Lung (tissue), 12 donors: ENCODE results near the gene MED28. TPM values are rescaled to one million over a fixed set of nuclear protein-coding genes. Genes with fewer than 3 reads are reported as not detected.

ENCODE experiments used
- ATAC-seq: fragments of 200-7000 bp; cut with Tn5 transposase; one replicate; pipeline ENCODE4 v1.9.1; 2020; ENCODE audit warnings: moderate number of reproducible peaks; ENCODE audit not compliant: insufficient read depth, low FRiP score
- DNase-seq, 3 donors: peaks; one replicate each; pipeline ENCODE4 v3.0.0-alpha.2; 2013 to 2017
- H3K27ac ChIP-seq, 2 donors: one replicate each; pipeline ENCODE4 v1.5.1; 2013; ENCODE audit warnings: mild to moderate bottlenecking in 2 of 2, moderate library complexity in 2 of 2, control low read depth in 1 of 2, inconsistent platforms in 1 of 2, low read depth in 1 of 2, low read length in 1 of 2
- H3K27me3 ChIP-seq, 3 donors: one replicate each; pipeline ENCODE4 v1.5.1; 2013; ENCODE audit warnings: low read length in 2 of 3; ENCODE audit not compliant: control insufficient read depth in 3 of 3, insufficient read depth in 3 of 3
- H3K36me3 ChIP-seq, 4 donors: one replicate each; pipeline ENCODE4 v1.5.1; 2013; ENCODE audit warnings: low read length in 4 of 4, mild to moderate bottlenecking in 1 of 4, moderate library complexity in 1 of 4; ENCODE audit not compliant: control insufficient read depth in 4 of 4, insufficient read depth in 4 of 4
- H3K4me1 ChIP-seq, 5 donors: one replicate each; pipeline ENCODE4 v1.5.1; 2013; ENCODE audit warnings: low read length in 5 of 5, mild to moderate bottlenecking in 2 of 5, moderate library complexity in 1 of 5; ENCODE audit not compliant: control insufficient read depth in 5 of 5, insufficient read depth in 5 of 5
- H3K4me3 ChIP-seq: one replicate; pipeline ENCODE4 v1.5.1; 2013; ENCODE audit warnings: mild to moderate bottlenecking, control low read depth, moderate library complexity
- H3K9ac ChIP-seq, 2 donors: one replicate each; pipeline ENCODE4 v1.5.1; 2013; ENCODE audit warnings: low read length in 2 of 2, control low read depth in 1 of 2; ENCODE audit not compliant: insufficient read depth in 1 of 2
- H3K9me3 ChIP-seq, 4 donors: one replicate each; pipeline ENCODE4 v1.5.1; 2013; ENCODE audit warnings: low read length in 3 of 4, mild to moderate bottlenecking in 1 of 4, moderate library complexity in 1 of 4; ENCODE audit not compliant: control insufficient read depth in 4 of 4, insufficient read depth in 3 of 4
- WGBS, 2 donors: extraction: QIAGEN DNeasy Blood & Tissue Kit; methylation state at CpG; one replicate each; pipeline ENCODE4 v1.1.7; 2013; 5-methylcytosine and 5-hydroxymethylcytosine counted together
- polyA plus RNA-seq, 2 donors: library from polyadenylated mRNA; stranded (reverse); fragments of 200-250 nt; gene quantifications; one replicate each; pipeline ENCODE4 v1.2.1, GENCODE V29; 2013
- total RNA-seq, 2 donors: library from RNA; depleted of rRNA in 1 of 2; stranded (reverse); fragments of >200 nt in 1 of 2; gene quantifications; one replicate each; pipeline ENCODE4 v1.2.1, GENCODE V29; 2014 to 2021
- TF ChIP-seq, protein P1 (sequence below): IDR thresholded peaks from 2 replicates; pipeline ENCODE4 v1.5.1; 2012; ENCODE audit warnings: mild to moderate bottlenecking; ENCODE audit errors: control extremely low read depth, extremely low read depth
- donor health status: control.
- donor health status: control.
- donor health status: Bipolar disorder and iron deficiency.
- donor health status: healthy.
- donor health status: DM: yes; HTN: yes; CAD: no.

Gene MED28
- total and polyA plus RNA-seq, 4 donors, result 10.8 to 45.9 (median 33.1) TPM

DNA sequence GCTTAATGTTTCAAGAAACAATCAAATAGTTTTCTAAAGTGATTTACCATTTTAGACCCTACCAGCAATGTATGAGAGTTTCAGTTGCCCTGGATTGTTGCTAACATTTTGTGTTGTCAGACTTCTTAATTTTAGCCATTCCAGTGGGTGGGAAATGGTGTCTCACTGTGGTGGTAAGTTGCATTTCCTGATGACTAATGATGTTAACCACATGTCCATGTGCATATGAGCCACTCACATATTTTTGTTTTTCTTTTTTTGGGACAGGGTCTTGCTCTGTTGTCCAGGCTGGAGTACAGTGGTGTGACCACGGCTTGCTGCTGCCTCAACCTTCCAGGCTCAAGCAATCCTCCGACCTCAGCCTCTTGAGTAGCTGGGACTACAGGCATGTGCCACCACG lies 48.3 kb downstream of the MED28 start:
- no peak for ATAC-seq
- no peaks in the 10 kb centered on the region for H3K27me3 ChIP-seq
- H3K27ac ChIP-seq, result no peak overlapping the region
- no peak overlapping the region for H3K4me3 ChIP-seq
- H3K9me3 ChIP-seq, result no peaks in the 10 kb centered on the region
- WGBS, 2 donors, result 91 to 94% methylated on average over 3 of the region's 3 CpGs
- no peak overlapping the region for H3K9ac ChIP-seq
- TF ChIP-seq, protein P1, sequence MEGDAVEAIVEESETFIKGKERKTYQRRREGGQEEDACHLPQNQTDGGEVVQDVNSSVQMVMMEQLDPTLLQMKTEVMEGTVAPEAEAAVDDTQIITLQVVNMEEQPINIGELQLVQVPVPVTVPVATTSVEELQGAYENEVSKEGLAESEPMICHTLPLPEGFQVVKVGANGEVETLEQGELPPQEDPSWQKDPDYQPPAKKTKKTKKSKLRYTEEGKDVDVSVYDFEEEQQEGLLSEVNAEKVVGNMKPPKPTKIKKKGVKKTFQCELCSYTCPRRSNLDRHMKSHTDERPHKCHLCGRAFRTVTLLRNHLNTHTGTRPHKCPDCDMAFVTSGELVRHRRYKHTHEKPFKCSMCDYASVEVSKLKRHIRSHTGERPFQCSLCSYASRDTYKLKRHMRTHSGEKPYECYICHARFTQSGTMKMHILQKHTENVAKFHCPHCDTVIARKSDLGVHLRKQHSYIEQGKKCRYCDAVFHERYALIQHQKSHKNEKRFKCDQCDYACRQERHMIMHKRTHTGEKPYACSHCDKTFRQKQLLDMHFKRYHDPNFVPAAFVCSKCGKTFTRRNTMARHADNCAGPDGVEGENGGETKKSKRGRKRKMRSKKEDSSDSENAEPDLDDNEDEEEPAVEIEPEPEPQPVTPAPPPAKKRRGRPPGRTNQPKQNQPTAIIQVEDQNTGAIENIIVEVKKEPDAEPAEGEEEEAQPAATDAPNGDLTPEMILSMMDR, result no peak
- DNase-seq, result no peak
- H3K4me1 ChIP-seq, result no peaks in the 10 kb centered on the region
- H3K36me3 ChIP-seq, result no peaks in the 10 kb centered on the region

DNA sequence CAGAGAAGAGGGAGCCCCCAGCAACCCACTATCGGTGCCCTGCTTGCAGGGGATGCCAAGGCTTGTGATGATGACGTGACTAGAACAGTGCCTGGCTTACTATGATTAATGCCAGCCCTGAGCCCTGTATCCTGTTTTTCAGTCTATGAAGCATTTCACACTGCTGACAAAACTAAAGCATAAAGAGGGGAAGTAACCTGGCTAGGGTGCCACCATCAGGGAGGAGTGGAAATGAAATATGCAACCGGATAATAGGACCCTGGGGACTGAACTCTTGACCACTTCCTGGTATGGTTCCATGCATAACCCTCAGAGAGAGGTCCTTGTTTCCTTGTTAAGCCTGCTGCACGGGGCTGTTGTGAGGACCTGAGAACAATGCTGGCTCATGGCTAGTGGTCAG lies 50.3 kb downstream of the MED28 start:
- no peak for ATAC-seq
- Histone ChIP-seq H3K27me3 (no peaks in the 10 kb centered on the region), H3K27ac (no peak overlapping the region), H3K9me3 (no peaks in the 10 kb centered on the region), H3K9ac (no peak overlapping the region), H3K4me3 (no peak overlapping the region), H3K36me3 (no peaks in the 10 kb centered on the region), H3K4me1 (no peaks in the 10 kb centered on the region)
- TF ChIP-seq, protein P1, result no peak
- 21 to 40% methylated on average over 4 of the region's 4 CpGs for WGBS, 2 donors
- DNase-seq, result peak in 2 of 3 donors; percentile 1 to 14

DNA sequence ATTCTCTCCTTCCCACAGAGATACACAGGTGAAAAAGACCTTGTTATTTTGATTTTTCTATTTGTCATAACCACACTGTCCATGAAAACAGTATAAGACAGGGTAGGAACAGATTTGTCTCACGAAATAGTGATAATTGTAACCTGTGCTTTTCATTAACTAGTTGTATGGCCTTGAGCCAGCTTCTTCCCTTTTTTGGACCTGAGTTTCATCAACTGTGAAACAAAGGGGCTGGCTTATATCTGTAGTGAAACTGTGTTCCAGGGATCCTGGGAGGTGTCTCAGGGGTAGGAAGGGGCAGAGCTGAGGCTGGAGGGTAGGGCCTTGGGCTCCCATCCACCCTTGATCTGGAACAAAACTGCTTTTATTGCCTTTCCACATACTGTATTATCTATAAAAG lies 50.9 kb downstream of the MED28 start:
- no peak for ATAC-seq
- 55 to 77% methylated on average over 1 of the region's 1 CpG for WGBS, 2 donors

DNA sequence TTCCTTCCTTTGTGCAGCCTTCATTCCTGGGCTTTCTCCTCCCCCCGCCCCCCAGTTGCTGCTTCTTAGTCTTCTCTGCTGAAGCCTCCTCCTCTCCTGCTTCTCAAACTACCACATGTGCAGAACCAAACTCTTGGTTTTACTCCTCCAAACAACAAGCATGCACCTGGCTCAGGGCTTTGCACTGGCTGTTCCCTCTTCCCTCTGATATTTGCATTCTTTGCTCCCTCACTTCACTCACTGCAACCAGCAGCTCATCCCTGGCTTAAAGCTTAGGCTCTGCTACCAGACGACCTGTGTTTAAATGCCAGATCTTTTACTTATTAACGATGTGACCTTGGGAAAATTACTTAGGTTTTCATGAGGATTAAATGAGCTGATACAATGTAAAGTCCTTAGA lies 51.4 kb downstream of the MED28 start:
- Histone ChIP-seq H3K4me3 (no peak overlapping the region), H3K36me3 (no peaks in the 10 kb centered on the region), H3K9ac (no peak overlapping the region), H3K27ac (no peak overlapping the region), H3K9me3 (no peaks in the 10 kb centered on the region), H3K27me3 (no peaks in the 10 kb centered on the region), H3K4me1 (no peaks in the 10 kb centered on the region)
- TF ChIP-seq, protein P1, result no peak
- DNase-seq, result no peak
- 72 to 77% methylated on average over 3 of the region's 3 CpGs for WGBS, 2 donors
- no peak for ATAC-seq

More for the DNA sequence above, 50.9 kb downstream of the MED28 start:
- no peak for DNase-seq
- Histone ChIP-seq H3K36me3 (no peaks in the 10 kb centered on the region), H3K9me3 (no peaks in the 10 kb centered on the region), H3K27me3 (no peaks in the 10 kb centered on the region), H3K9ac (no peak overlapping the region), H3K27ac (no peak overlapping the region), H3K4me1 (no peaks in the 10 kb centered on the region), H3K4me3 (no peak overlapping the region)
- TF ChIP-seq, protein P1, result no peak
